Umbilical cord (tissue), 2 donors: Measurements from ENCODE around the gene FNDC1. TPM values are rescaled to one million over a fixed set of nuclear protein-coding genes. Genes with fewer than 3 reads are reported as not detected.
"Not testable (repeated sequence)": the region's sequence is repeated elsewhere in the genome, so short reads cannot be mapped to it uniquely, and the experiment has no call there.

Experiments
- DNase-seq: peaks from one replicate; pipeline ENCODE4 v3.0.0-alpha.2; 2015; ENCODE audit warnings: low spot score
- total RNA-seq: library from RNA; depleted of rRNA; stranded (reverse); fragments of >200 nt; gene quantifications from one replicate; pipeline ENCODE4 v1.2.3, GENCODE V29; 2014; ENCODE audit warnings: low replicate concordance; ENCODE audit not compliant: insufficient read depth

FNDC1 gene
- total RNA-seq, 1 donor from 2014 or later, result 3.6 TPM

DNA sequence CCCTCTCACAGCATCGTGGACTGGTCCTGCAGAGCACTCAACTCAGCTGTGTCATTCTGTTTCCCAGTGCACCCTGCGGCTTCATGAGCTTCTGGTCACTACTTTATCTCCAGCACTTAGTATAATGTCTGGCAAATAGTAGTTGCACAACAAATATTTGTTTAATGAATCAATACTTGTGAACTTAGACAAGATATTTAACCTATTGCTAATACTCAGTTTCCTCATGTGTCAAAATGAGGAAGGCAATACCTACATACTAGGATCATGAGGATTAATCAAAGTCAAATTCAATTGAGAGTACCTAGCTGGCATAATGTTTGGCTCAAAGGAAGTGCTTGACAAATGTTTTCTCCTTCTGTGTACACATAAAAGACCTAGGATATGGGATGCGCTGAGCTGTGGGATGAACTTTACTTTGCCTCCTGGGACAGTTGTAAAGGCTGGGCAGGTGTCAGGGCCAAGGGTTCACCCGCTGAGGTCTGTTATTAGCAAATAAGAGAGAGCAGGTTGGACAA, 86.3 kb downstream of the FNDC1 start:
- no peak for DNase-seq

DNA sequence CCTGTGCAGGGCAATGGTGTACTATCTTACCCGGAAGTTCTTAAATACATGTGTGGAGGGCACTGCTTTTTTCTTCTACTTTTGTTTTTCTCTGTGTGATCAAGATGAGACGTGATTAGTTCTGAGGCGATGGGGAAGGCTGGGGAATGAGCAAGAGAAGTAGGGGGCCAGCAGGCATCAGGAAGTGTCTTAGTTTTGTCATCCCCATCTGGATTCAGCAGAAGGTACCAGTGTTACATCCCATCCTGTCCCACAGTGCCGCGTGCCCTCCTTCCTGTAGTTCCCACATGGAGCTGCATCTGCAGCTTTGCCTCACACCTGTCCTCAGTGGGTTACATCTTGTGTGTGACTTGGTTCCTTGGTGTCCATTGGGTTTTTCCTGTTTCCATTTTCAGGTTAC, 86.9 kb downstream of the FNDC1 start:
- no peak for DNase-seq

DNA sequence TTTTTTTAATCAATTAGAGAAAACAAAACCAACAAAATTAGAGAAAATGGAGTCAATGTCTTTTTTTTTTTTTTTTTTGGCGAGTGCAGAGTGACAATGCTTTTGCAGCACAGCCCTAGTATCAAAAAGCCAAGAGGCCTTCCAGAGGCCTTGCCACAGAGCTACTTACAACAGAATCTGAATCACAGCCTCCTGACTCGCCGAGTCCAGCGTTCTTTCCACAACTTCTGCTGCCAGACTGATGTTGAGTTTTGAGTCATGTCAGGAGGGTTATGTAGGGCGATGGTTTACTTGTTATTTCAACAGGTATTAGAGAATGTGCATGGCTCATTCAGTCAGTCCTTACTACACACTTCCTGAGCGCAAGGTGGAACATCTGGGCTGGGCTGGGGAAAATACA, 88.6 kb downstream of the FNDC1 start:
- DNase-seq, result no peak

DNA sequence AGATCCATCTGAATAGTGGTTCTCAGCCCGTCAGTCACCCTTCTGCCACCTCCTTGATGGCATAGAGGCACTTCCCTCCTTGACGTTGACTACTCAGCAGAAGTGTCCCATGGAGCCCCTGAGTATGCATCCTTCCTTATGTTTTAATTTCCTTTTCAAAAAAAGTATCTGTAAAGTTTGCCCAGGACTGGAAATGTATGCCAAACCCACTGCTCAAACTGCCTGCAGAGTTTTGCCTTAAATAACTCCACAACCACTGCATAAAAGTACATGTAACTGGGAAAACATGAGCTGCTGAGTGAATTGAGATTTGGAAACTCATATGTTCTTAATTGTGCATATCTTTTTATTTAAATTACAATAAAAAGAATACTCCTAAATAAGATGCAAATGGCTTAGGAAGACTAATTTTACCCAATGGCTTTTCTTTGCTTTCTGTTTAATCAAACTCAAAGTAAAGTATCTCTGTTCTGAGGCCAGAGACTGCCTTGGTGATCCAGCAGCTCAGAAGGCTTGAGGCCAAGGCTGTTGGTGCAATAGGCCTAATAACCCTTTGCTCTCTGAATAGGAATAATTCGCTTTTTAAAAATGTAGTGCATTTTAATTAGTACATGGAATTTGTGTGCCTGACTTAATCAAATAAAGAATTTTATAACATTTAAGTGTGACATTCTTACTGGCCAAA, 90.4 kb downstream of the FNDC1 start:
- DNase-seq, result peak; percentile 25

DNA sequence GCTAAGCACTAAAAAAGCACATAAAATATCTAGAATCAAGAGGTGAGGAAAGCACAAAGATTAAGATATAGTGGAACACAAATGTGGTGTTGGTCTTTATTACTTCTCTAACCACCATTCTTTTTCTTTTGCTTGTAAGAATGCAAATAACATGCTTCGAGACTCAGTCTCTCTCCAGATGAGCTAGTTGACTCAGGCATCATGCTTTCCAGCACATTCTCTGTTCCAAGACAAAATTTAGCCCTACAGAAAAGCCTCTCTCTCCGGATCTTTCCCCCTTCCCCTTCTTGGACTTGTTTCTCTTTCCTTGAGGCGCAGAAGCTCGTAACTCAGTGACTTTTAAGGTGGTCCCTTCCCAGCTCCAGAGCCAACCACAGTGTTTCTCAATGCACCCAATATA, 91.0 kb downstream of the FNDC1 start:
- no peak for DNase-seq

DNA sequence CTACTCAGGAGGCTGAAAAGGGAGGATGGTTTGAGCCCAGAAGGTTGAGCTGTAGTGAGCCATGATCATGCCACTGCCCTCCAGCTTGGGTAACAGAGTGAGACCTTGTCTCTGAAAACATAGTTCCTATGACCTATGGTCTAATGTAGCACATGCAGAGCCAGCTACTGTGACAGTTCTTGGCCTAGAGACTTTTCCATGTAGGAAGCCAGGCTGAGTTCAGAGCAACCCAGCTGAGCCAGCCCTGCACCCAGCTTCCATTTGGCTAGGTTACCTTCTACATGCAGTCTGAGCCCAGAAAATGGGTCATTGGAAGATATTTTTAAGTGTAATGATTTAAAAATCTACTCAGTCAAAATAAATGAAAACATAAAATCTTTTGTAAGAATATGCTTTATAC, 92.8 kb downstream of the FNDC1 start:
- no peak for DNase-seq

- no peak for DNase-seq
Measured at GRCh38 chr6:159262586-159262985, 93.4 kb downstream of the FNDC1 start.

DNA sequence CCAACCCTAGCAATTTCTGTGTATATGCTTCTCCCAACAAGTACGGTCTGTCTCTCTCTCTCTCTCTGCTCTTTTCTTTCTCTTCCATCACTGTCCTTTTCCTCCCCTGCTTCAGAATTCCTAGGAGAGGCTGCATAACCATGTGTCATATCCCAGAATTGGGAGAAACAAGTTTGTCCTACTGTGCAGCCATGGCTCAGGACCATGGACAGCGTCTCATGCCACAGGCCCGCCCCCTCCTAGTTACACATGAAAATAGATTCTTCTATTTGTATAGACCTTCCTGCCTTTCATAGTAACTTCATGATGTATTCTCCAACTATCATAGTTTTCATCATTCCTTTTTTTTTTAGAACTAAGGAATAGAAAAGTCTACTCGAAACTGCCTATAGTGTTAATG, 98.0 kb downstream of the FNDC1 start:
- peak; percentile 12 for DNase-seq

GRCh38 chr6:159268511-159268910, 99.3 kb downstream of the FNDC1 start:
- DNase-seq, result no peak

GRCh38 chr6:159271257-159271656, 102.1 kb downstream of the FNDC1 start:
- no peak for DNase-seq

DNA sequence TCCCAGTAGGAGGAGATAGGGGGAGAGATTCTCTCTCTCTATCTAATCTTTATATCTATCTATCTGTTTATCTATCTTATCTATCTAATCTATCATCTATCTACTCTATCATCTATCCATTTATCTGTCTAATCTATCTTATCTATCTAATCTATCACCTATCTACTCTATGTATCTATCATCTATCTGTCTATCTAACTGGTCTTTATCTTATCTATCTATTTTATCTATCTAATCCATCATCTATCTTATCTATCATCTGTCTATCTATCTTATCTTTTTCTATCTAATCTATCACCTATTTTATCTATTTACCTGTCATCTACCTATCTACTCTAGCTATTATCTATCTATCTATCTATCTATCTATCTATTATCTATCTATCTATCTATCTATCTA, 109.4 kb downstream of the FNDC1 start:
- no peak for DNase-seq

DNA sequence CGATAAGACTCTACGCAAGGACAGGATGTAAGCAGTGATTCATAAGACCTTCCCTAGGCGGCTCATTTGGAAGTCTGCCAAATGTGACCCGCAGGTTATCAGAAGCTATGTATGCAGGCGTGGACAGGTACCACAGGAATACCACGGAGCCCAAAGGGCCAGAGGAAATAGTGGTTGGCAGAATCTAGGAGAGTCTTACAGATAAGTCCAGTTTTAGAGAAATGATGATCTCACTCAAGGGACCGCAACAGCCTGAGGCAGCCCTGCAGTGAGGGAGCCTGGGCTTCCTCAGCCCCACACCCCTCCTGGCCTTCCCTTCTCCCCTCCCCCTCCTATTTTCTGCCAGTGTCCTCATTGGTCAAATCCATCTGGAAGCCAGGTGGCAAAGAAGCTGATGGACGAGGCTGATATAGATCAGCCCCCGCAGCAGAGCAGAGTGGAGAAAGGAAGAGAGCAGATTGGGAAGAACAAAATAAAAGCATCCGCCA, 110.6 kb downstream of the FNDC1 start:
- no peak for DNase-seq

GRCh38 chr6:159282421-159282820, 113.2 kb downstream of the FNDC1 start:
- DNase-seq, result no peak

DNA sequence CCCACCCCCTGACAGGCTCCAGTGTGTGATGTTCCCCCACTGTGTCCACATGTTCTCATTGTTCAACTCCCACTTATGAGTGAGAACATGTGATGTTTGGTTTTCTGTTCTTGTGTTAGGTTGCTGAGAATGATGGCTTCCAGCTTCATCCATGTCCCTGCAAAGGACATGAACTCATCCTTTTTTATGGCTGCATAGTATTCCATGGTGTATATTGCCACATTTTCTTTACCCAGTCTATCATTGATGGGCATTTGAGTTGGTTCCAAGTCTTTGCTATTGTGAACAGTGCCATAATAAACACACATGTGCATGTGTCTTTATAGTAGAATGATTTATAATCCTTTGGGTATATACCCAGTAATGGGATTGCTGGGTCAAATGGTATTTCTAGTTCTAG, 115.5 kb downstream of the FNDC1 start:
- DNase-seq, result not testable (repeated sequence)

- no peak for DNase-seq
Measured at GRCh38 chr6:159298840-159299239, 129.6 kb downstream of the FNDC1 start.

DNA sequence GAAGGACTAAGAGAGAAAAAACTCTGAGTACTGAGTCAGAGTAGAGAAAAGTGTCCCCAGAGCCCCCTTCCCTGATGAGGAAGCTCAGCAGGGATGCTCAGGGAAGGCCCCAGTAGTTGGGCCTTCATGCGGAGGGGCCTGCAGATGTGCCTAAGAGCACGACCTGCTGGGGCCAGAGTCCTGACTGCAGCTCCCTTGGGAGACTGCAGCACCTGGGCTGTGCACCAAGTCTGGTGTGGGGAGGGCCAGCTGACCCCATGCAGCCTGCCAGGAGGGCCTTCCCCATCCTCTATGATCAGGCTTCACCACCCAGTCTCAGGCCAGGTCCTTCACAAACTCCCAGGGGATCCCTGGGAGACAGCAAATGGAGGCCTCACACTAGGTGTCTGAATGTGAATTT, 130.4 kb downstream of the FNDC1 start:
- DNase-seq, result no peak

- DNase-seq, result no peak
Measured at GRCh38 chr6:159301277-159301676, 132.1 kb downstream of the FNDC1 start.

DNA sequence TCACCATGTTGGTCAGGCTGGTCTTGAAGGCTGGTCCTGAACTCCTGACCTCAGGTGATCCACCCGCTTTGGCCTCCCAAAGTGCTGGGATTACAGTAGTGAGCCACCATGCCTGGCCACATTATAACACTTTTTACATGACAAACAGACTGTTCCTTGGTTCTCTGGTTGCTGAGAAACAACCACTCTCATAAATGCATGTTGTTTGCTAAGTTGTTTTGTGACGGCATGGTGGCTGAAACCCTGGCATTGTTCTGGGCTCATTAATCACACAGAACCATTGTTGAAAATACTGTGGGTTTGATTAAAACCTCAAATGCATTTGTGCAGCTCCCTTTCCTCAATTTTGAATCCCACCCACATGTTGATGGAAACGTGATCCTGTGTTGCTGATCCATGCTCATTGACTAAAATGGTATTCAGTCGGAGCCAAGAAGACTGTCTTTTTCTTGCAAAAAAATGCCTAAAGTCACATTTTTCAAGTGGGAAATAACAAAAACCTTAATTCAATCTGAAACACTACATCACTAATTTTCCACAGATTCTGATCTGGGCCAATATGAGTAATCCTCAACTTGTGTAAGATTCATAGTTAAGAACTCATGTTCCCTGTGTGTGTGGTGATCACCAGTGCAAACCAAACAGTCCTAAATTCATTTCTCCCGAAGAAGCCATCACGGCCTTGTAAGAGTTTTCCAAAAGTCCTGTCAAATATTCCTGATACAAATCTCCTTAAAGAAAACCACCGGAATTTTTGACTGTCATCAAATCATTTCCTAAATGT, 132.8 kb downstream of the FNDC1 start:
- DNase-seq, result no peak

GRCh38 chr6:159302594-159302992, 133.4 kb downstream of the FNDC1 start:
- DNase-seq, result no peak

- no peak for DNase-seq
Measured at GRCh38 chr6:159303159-159303558, 134.0 kb downstream of the FNDC1 start.

DNA sequence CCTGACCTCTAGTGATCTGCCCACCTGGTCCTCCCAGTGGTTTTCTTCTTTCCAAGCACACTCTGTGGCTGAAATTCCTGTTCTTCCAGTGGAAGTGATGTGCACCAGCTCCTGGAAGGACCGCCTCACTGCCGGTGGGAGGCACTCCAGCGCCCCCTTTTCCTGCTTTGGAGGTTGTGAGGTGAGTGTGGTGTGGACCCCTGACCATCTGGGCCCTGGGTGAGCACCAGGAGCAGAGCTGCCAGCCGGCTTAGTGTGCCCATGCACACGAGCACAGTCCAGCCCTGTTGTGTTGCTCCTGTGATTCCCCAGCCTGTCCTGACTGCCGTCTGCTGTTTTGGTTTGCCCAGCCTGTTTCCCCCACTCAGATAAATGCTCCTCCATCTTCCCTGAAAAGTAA, 134.6 kb downstream of the FNDC1 start:
- DNase-seq, result no peak

- no peak for DNase-seq
Measured at GRCh38 chr6:159304641-159305040, 135.4 kb downstream of the FNDC1 start.

GRCh38 chr6:159305159-159305558, 136.0 kb downstream of the FNDC1 start:
- no peak for DNase-seq
